ENCODE data around the gene SPOCK3. TPM values are rescaled to one million over a fixed set of nuclear protein-coding genes. Genes with fewer than 3 reads are reported as not detected.

The SPOCK3 gene
- total and polyA plus RNA-seq, 2 of the 13 experiments (the other 11 are each of a cell fraction or from before 2014, with no cell fraction given): not detected

GRCh38 chr4:166798126-166798525 is 436.2 kb downstream of the SPOCK3 start:
- FAIRE-seq (no peak), ATAC-seq (no peak), DNase-seq (ENCODE audit: low spot score) (no peak)
- no peaks in the 10 kb centered on the region for H3K27me3 ChIP-seq (ENCODE audit: control insufficient read depth in 1 of 2, insufficient read depth in 2 of 2, low read length in 2 of 2)
- ChIA-PET POLR2A (no interaction called here), CTCF (ENCODE audit: low intra/inter-chr PET ratio, low total read pairs) (no interaction called here)
- BruUV-seq (replicated peaks): no TSS peak
- WGBS (ENCODE audit: low lambda C conversion rate): 2% methylated on average over 3 of the region's 3 CpGs
- no peaks in the 10 kb centered on the region for H3K4me1 ChIP-seq (ENCODE audit: insufficient read depth, low read length)
- H3K36me3 ChIP-seq (replicated peaks in 1 of 2; ENCODE audit: control insufficient read depth in 1 of 2, insufficient read depth in 2 of 2, low read length in 2 of 2): no peaks in the 10 kb centered on the region
- H2AFZ ChIP-seq (ENCODE audit: low read length): no peak overlapping the region
- intact Hi-C loops (cut with micrococcal nuclease; ENCODE audit: unreplicated experiment) (no loop called here), in situ Hi-C loops (cut with HindIII; ENCODE audit: extremely low pct_ligation_motif_present, low pct_unique_long_range_greater_than_20kb) (no loop called here)
- H3K9ac ChIP-seq (ENCODE audit: insufficient read depth, low read depth, low read length): no peak overlapping the region
- TF ChIP-seq KLF16 (CRISPR knock-in tag; IDR thresholded peaks at IDR 0.05) (no peak), ZNF34 (CRISPR knock-in tag; IDR thresholded peaks at IDR 0.05; ENCODE audit: borderline replicate concordance) (no peak), ZNF317 (CRISPR knock-in tag; IDR thresholded peaks at IDR 0.05) (no peak), ZNF501 (CRISPR knock-in tag; IDR thresholded peaks at IDR 0.05) (no peak), KLF15 (CRISPR knock-in tag; IDR thresholded peaks at IDR 0.05; ENCODE audit: borderline replicate concordance) (no peak), ZNF720 (CRISPR knock-in tag; IDR thresholded peaks at IDR 0.05) (no peak), ZBTB38 (CRISPR knock-in tag; IDR thresholded peaks at IDR 0.05) (no peak), ZNF839 (CRISPR knock-in tag; IDR thresholded peaks at IDR 0.05; ENCODE audit: borderline replicate concordance) (no peak), SALL2 (CRISPR knock-in tag; IDR thresholded peaks at IDR 0.05) (no peak), NR2C2 (CRISPR knock-in tag; IDR thresholded peaks at IDR 0.05; ENCODE audit: borderline replicate concordance) (no peak), KLF6 (CRISPR knock-in tag; IDR thresholded peaks at IDR 0.05) (no peak), GPN1 (CRISPR knock-in tag; IDR thresholded peaks at IDR 0.05; ENCODE audit: borderline replicate concordance) (no peak), MXI1 (IDR thresholded peaks at IDR 0.05; ENCODE audit: borderline replicate concordance, low read depth, low read length) (no peak), ZSCAN21 (CRISPR knock-in tag; IDR thresholded peaks at IDR 0.05; ENCODE audit: borderline replicate concordance) (no peak), ZBTB49 (CRISPR knock-in tag; IDR thresholded peaks at IDR 0.05; ENCODE audit: borderline replicate concordance) (no peak), HOXA7 (CRISPR knock-in tag; IDR thresholded peaks at IDR 0.05) (no peak)
- H3K27ac ChIP-seq (ENCODE audit: extremely low read length, insufficient read depth, low read length): no peak overlapping the region
- no peaks in the 10 kb centered on the region for H3K79me2 ChIP-seq (ENCODE audit: insufficient read depth, low read length)
- no peaks in the 10 kb centered on the region for H3K9me3 ChIP-seq (ENCODE audit: low read length)
- no peak overlapping the region for H3K4me2 ChIP-seq (ENCODE audit: low read depth, low read length)
- no peaks in the 10 kb centered on the region for H4K20me1 ChIP-seq (ENCODE audit: insufficient read depth, low read length)
- no peak overlapping the region for H3K4me3 ChIP-seq (replicated peaks in 1 of 3; ENCODE audit: insufficient read depth in 1 of 3, low read depth in 2 of 3, low read length in 3 of 3)
